HG02678 (cell line): ENCODE data around the gene TMCC3.
A peak's percentile ranks its signal among the peaks of the same experiment; 100 is the strongest.
"Not testable (repeated sequence)": the region's sequence is repeated elsewhere in the genome, so short reads cannot be mapped to it uniquely, and the experiment has no call there.

Experiments
- ATAC-seq: cut with Tn5 transposase; IDR thresholded peaks from one replicate; pipeline ENCODE4 v1.9.1; 2021; ENCODE audit warnings: mild to moderate bottlenecking, moderate library complexity; ENCODE audit not compliant: unreplicated experiment

The TMCC3 gene

GRCh38 chr12:94650143-94651056 lies at the start of gene TMCC3:
TSS of gene TMCC3 (minus strand) at chr12:94650557. CDS start at chr12:94650430, 127 bp downstream.
- ATAC-seq: peak; percentile 84

DNA sequence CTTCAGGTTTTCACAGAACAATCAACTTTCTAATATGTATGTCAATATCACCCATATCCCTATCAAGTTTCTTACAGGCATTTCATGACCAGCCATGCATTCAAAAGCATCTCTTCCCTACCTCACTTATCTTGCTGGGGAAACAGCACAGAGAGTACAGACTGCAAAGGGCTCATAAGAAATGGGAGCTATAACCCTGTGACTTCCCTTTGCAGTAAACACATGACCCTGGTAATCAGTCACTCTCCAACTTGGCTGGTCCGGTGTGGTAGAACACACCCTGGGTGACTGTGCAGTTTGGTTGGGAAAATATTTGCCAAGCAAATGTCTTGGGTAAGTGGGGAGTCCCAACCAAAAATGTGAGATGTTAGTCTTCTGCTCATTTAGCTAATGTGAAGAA lies 49.4 kb upstream of the TMCC3 start:
- no peak for ATAC-seq

- ATAC-seq: no peak
These were observed 48.2 kb upstream of the TMCC3 start for GRCh38 chr12:94698578-94698977.

- ATAC-seq: no peak
These were observed 47.3 kb upstream of the TMCC3 start for GRCh38 chr12:94697631-94698030.

DNA sequence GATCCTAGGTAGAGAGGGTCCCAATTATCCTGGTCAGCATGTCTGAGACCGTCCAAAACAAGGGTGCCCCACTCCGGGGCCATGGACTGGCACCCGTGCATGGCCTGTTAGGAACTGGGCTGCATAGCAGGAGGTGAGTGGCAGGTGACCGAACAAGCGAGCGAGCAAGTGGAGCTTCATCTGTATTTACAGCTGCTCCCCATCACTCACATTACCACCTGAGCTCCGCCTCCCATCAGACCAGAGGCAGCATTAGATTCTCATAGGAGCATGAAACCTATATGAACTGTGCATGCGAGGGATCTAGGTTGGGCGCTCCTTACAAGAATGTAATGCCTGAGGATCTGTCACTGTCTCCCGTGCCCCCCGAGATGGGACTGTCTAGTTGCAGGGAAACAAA lies 44.4 kb upstream of the TMCC3 start:
- ATAC-seq: no peak

GRCh38 chr12:94692826-94693225 lies 42.5 kb upstream of the TMCC3 start:
- ATAC-seq: not testable (repeated sequence)

DNA sequence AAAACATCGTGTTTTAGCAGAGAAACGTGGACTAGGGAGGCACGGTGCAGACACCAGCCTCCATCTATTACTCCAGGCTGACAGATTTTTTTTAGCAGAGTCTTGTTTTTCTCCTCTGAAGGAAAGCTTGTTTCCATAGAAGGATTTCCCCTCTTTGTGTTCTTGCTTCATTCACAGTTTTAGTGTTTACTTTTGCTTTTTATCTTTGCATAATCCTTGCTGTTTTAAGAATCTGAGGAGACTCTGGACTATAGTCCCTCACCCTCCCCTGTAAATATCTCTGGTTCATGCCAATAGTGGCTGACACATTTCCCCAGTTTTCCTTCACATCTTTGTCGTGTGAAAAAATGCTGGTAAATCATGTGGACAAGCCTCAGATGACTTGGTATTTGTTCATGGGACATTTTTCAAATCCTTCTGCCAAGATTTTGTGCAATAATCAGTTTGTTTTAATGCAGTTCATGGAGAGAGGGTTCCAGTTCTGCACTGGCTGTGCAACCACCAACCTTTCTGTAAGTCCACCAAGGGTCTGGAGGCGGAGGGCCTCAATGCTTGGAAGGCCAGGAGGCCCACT lies 39.9 kb upstream of the TMCC3 start:
- ATAC-seq: no peak

DNA sequence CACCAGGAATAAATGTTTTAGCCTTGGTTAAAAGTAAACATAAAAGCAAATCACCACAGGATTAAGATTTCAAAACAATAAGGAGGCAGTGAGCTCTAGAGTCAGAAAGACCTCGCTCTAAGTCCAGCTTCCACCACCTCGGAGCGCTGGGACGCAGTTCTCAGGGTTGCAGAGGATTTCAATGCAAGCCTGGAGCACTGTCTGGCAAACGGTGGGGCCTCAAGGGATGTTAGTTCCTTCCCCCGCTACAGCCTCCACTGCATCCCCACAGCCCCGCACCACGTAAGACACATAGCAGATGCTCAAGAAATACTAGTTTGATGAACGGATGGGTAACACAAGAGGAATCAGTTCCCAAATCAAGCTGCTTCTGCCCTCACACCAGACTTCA lies 39.3 kb upstream of the TMCC3 start:
- no peak for ATAC-seq

- no peak for ATAC-seq
These were observed 38.8 kb upstream of the TMCC3 start for GRCh38 chr12:94689002-94689645.

- ATAC-seq: no peak
These were observed 37.5 kb upstream of the TMCC3 start for GRCh38 chr12:94687891-94688290.

DNA sequence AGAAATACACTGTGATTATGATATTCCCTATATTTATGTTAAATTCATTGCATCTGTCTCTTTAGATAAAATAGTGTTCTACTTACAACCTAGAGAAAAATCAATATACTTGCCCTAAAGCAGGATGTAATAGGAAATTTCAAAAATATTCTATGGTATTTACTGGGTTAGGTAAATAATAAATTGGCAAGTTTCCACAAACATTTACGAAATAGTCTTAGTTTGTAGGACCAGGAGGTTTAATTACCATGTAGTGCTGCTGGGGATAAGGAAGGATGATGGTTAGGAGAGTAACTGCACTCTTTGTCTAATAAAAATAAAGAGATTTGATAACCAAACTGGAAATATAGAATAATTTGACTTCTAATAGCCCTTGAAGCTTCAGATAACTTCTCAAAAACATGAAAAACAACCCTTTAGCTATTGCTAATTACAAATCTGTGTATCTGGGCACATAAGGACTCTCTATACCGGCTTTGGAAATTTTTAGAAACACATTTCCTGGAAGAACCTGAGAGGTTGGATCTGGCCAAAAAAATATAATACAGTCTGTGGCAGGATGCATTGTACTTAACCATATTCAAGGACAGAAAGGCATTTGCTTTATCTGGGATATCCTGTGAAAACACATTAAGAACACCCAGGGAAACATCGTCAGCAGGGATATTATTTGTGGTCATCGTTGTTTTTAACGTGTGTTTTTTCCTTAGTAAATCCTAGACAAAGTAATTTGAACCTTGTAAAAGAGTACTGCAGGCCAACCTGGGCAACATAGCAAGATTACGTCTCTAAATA lies 36.7 kb upstream of the TMCC3 start:
- no peak for ATAC-seq

GRCh38 chr12:94684416-94685142 lies 34.2 kb upstream of the TMCC3 start:
- no peak for ATAC-seq

DNA sequence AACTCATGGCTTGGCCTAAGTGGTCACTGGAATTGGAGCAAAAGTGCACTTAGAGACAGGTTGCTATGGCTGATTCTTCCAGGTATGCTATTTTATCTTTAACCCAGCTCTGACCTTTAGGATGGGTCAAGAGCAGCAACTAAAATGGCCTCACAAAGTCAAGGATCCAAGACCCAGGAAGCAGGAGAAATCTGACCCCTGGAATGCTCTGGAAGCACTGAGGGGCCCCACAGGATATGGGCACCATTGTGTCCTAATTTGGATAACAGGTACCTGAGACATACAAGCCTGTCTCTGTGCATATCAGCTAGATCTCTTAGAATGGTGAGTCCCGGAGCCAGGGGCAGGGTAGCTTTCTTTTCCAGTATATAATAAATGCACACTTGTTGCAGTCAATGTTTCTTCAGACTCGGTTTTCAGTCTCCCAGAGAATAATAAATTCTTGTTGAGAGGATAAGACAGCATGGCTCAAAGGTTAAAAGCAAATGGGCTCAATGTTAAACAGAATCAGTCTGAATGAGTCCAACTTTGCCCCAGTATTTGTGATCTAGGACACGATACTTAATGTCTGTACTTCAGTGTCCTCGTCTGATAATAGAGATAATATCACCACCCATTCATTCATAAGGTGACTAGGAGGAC lies 29.3 kb upstream of the TMCC3 start:
- ATAC-seq: no peak

GRCh38 chr12:94678849-94679248 lies 28.5 kb upstream of the TMCC3 start:
- no peak for ATAC-seq

- no peak for ATAC-seq
These were observed 28.0 kb upstream of the TMCC3 start for GRCh38 chr12:94678379-94678778.

DNA sequence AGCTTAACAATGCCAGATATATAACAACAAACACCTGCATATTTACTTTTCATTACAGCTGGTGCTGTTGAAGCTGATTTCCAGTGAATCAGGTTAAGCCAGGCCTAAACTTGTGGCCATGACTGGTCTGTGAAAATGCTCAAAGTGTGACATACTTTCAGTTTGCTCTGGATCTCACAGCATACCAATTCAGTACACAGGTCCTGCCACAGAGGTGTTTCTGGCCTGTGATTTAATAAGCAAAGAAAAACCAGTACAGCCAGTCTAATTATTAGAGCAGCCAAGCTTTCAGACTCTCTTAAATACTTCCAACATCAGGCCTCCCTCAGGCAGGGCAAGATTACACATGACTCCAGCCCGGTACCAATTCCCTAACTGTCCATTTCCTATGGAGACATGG lies 27.4 kb upstream of the TMCC3 start:
- peak; percentile 50 for ATAC-seq

- no peak for ATAC-seq
These were observed 26.6 kb upstream of the TMCC3 start for GRCh38 chr12:94676922-94677321.

- ATAC-seq: peak; percentile 75
These were observed 25.8 kb upstream of the TMCC3 start for GRCh38 chr12:94676031-94676641.

GRCh38 chr12:94674835-94675234 lies 24.5 kb upstream of the TMCC3 start:
- ATAC-seq: no peak

GRCh38 chr12:94674051-94674451 lies 23.7 kb upstream of the TMCC3 start:
- no peak for ATAC-seq
